Panc1 (cell line): ENCODE results near the gene KMO.

Experiments used
- CTCF ChIP-seq: fragments of 450-650 bp; IDR thresholded peaks from 2 replicates; pipeline ENCODE4 v1.5.1; 2017; ENCODE audit warnings: mild to moderate bottlenecking
- POLR2AphosphoS5 ChIP-seq: IDR thresholded peaks from 2 replicates; pipeline ENCODE4 v1.6.1; 2012; ENCODE audit warnings: mild to moderate bottlenecking, low read depth, low read length, moderate library complexity
- TF ChIP-seq, protein P1 (sequence below), 2 experiments: IDR thresholded peaks; 2 replicates each; pipeline ENCODE4 v1.6.1; 2011 to 2012; ENCODE audit warnings: low read depth in 2 of 2, control low read depth in 1 of 2, low read length in 1 of 2, mild to moderate bottlenecking in 1 of 2, moderate library complexity in 1 of 2; ENCODE audit not compliant: insufficient read depth in 1 of 2

DNA sequence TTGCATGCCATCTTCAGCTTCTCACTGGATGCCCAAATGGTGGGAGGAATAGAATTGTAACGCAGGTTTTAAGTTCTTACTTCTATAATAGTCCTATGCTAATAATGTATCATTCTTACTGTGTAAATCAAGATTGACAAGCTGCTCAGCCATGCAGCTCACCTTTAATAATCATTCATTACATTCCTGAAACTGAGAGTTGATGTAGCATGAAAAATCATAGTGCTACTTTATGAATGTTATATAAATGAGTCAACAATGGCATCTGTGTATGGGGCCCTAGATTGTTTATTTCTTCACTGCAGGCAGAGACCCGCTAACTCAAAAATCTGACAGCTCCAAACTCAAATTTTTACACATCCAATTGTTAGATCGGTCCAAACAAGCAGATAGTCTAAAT lies 47.0 kb upstream of the KMO start:
- no peak for TF ChIP-seq CTCF
- TF ChIP-seq POLR2AphosphoS5: no peak
- TF ChIP-seq, protein P1, sequence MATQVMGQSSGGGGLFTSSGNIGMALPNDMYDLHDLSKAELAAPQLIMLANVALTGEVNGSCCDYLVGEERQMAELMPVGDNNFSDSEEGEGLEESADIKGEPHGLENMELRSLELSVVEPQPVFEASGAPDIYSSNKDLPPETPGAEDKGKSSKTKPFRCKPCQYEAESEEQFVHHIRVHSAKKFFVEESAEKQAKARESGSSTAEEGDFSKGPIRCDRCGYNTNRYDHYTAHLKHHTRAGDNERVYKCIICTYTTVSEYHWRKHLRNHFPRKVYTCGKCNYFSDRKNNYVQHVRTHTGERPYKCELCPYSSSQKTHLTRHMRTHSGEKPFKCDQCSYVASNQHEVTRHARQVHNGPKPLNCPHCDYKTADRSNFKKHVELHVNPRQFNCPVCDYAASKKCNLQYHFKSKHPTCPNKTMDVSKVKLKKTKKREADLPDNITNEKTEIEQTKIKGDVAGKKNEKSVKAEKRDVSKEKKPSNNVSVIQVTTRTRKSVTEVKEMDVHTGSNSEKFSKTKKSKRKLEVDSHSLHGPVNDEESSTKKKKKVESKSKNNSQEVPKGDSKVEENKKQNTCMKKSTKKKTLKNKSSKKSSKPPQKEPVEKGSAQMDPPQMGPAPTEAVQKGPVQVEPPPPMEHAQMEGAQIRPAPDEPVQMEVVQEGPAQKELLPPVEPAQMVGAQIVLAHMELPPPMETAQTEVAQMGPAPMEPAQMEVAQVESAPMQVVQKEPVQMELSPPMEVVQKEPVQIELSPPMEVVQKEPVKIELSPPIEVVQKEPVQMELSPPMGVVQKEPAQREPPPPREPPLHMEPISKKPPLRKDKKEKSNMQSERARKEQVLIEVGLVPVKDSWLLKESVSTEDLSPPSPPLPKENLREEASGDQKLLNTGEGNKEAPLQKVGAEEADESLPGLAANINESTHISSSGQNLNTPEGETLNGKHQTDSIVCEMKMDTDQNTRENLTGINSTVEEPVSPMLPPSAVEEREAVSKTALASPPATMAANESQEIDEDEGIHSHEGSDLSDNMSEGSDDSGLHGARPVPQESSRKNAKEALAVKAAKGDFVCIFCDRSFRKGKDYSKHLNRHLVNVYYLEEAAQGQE (IDR thresholded peaks at IDR 0.05; ENCODE audit: insufficient read depth in 1 of 2, low read depth in 2 of 2, low read length in 1 of 2): no peak
